GM12891 (cell line): Measurements from ENCODE around the gene CRIM1.

Source experiments
- DNase-seq: peaks from one replicate; pipeline ENCODE4 v3.0.0; 2011; ENCODE audit warnings: low spot score; ENCODE audit not compliant: insufficient read length
- FAIRE-seq: peaks from 2 replicates; lab custom pipeline; 2011; peaks lifted over from hg19 to GRCh38; lab: Jason Lieb, UNC
- PAX5 ChIP-seq: IDR thresholded peaks from 2 replicates; pipeline ENCODE4 v1.6.1; 2011; ENCODE audit warnings: low read length, moderate library complexity, mild to moderate bottlenecking; ENCODE audit not compliant: insufficient read depth, severe bottlenecking
- POLR2A ChIP-seq: IDR thresholded peaks from 2 replicates; pipeline ENCODE4 v1.6.1; 2011; ENCODE audit warnings: low read depth, low read length, control low read depth
- POLR2AphosphoS5 ChIP-seq: IDR thresholded peaks from 2 replicates; pipeline ENCODE4 v1.6.1; 2011; ENCODE audit warnings: low read depth, low read length, control low read depth
- POU2F2 ChIP-seq: IDR thresholded peaks from 2 replicates; pipeline ENCODE4 v1.6.1; 2011; ENCODE audit warnings: low read depth, mild to moderate bottlenecking, control low read depth, low read length, moderate library complexity
- SPI1 ChIP-seq: IDR thresholded peaks from 2 replicates; pipeline ENCODE4 v1.6.1; 2011; ENCODE audit warnings: low read depth, low read length, control low read depth
- TAF1 ChIP-seq: IDR thresholded peaks from 2 replicates; pipeline ENCODE4 v1.6.1; 2011; ENCODE audit warnings: low read depth, low read length, control low read depth

The CRIM1 gene

DNA sequence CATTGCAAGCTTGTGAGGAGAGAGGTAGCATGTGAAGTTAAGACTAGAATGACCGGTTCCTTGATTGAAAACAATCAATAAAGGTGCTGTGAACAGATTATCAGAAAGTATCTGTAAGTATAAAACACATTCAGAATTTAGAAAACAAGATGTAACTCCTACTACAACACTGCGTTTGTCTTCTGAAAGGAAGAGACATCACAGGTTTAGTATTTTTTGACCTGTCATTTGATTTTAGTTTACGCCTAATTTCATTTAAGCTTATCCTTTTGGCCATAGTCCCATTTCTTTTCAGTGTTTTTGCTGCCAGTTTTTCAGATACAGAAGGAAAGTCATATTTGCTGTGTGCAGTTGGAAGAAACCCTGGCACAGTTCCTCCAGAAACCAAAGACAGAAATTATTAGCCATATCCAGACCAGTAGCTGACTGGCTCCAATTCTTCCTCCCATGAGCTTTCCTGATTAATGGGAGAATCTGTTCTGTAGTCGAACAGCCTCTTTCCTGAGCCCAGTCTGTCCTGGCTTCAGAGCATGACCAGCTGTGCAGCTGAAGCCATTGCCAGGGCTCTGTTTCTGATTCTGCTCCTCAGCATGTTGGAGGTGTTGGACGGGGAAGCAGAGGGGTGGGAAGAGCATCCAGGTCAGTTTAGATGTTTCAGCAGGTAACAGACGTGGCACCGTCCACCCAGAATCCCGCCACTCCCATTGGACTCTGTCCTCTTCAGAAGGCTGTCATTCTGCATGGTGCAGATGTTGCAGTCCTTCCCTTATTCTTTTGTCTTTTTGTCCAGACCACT lies 61.0 kb downstream of the CRIM1 start:
- TF ChIP-seq PAX5 (no peak), TAF1 (no peak), SPI1 (no peak), POLR2A (no peak), POU2F2 (no peak), POLR2AphosphoS5 (no peak)
- DNase-seq (no peak), FAIRE-seq (no peak)

DNA sequence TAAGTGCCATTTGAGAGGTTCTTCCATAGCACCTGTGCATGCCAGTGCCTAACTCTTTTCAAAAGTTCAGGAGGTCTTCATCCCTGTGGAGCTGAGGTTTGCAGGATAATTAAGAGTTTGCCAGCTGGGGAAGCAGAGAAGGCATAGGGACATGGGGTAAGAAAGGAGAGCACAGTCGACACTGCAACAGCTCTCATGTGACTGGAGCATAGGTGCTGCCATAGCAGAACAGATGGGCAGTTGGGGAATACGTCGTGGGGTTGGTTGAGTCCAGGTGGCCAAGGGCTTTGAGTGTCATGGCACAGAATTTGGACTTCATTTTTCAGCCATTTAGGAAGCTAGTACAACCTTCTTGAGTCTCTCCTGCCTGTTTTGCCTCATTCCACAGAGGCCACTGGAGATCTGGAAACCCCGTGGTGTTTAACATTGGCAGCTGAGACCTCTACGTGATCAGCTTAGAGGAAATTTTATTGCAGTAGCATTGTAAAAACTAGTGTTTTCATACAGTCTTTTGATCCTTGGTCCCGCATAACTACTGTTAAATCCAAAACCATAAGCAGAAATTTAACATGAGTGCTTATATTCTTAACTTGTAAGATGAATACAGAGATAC lies 65.1 kb downstream of the CRIM1 start:
- FAIRE-seq (no peak), DNase-seq (no peak)
- TF ChIP-seq POLR2A (no peak), PAX5 (no peak), SPI1 (no peak), TAF1 (no peak), POU2F2 (no peak), POLR2AphosphoS5 (no peak)

DNA sequence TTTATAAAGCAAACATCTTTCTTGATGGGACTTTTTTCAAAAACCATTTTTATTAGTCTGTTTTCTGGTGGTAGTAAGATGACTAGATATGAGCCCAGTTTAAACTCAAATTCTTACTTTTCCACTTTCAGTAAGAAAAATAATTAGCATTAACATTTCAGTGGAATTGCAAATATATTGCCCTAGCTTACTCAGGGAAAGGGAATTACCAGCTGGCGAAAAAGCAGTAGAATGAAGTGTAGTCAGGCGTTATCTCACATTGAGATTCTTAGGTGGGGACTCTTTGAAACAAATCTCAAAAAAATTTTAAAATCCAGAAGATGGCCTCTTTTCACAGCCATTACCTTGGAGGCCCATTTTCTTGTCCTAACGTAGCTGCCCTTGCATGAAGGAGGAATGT lies 65.8 kb downstream of the CRIM1 start:
- FAIRE-seq (no peak), DNase-seq (no peak)
- no peak for TF ChIP-seq SPI1
- TF ChIP-seq POLR2AphosphoS5: no peak
- no peak for TF ChIP-seq POLR2A

DNA sequence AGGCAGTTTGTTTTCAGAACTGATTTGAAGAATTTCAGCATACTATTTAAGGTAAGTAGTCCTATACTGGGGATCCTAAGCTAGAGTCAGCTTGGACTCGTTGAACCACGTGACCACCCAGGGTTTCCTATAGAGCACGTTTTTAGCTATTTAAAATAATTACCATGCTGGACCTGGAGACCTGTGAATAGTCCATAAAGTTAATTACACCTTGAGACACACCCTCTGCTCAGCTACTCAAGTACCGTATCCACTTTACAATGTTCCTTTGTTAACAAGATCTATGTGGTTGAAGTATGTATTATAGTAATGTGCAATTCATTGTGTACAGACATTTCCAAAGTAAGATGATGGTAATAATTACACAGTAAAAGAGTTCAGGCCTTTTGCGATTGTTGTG lies 67.6 kb downstream of the CRIM1 start:
- FAIRE-seq (no peak), DNase-seq (no peak)
- TF ChIP-seq TAF1 (no peak), POLR2AphosphoS5 (no peak), PAX5 (no peak), POLR2A (no peak), SPI1 (no peak), POU2F2 (no peak)

DNA sequence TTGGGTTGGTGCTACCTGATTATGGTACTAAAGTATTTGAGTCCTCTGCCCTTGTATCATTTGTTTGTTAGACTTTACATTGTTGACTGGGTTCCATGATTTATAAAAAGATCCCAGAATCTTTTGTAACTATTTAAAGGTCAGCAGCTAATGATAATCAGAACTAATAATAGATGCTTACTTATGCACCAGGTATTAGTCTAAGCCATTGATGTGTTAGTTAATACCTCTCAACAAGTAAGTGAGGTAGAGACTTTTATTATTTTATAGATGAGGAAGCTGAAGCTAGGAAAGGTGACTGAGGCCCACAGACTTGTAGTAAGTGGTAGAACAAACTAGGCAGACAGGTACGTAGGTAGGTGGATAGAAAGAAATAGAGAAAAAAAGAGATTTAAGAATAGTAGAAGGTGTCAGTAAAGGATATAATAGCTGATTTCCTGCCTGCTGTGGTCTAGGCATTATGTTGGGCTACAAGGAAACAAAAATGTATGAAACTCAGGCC lies 68.1 kb downstream of the CRIM1 start:
- TF ChIP-seq PAX5: no peak
- TF ChIP-seq SPI1: no peak
- no peak for TF ChIP-seq TAF1
- no peak for TF ChIP-seq POLR2A
- TF ChIP-seq POU2F2: no peak
- no peak for TF ChIP-seq POLR2AphosphoS5
- FAIRE-seq: no peak

DNA sequence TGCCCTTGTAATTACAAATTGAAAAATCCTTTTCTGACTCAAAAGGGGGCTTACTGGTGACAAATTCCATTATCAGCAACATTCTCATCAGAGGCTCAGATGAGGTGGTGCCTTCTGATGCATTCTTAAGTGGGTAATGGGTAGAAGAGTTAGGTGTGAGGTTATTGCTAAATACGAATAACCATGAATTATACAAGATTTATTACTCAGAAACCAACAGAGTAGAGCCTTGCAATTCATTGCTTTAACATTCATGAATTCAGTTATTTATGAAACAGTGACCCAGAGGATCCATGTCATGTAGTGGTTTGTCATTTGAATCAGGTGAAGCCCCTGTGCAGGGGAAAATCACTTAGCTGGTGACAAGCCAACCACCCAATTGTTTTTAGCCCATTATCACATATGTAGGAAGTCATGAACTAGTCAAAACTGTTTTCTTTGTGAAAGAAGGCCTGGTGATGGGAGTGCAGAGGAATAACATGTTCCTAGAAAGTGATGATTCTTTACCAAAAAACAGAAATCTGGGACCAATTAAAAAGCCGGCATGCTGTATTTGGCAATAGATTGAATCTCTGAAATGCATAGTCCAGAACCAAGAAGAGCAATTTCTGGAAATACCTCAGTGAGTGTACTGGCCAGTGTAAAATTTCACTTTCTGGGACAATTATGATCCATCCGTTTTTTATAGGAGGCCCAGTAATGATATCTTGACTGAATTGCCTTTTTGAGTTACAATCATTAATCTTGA lies 70.2 kb downstream of the CRIM1 start:
- FAIRE-seq (no peak), DNase-seq (no peak)
- TF ChIP-seq POLR2A: no peak
- no peak for TF ChIP-seq POU2F2
- no peak for TF ChIP-seq POLR2AphosphoS5
- no peak for TF ChIP-seq PAX5

More for the DNA sequence above, 68.1 kb downstream of the CRIM1 start:
- DNase-seq: no peak

DNA sequence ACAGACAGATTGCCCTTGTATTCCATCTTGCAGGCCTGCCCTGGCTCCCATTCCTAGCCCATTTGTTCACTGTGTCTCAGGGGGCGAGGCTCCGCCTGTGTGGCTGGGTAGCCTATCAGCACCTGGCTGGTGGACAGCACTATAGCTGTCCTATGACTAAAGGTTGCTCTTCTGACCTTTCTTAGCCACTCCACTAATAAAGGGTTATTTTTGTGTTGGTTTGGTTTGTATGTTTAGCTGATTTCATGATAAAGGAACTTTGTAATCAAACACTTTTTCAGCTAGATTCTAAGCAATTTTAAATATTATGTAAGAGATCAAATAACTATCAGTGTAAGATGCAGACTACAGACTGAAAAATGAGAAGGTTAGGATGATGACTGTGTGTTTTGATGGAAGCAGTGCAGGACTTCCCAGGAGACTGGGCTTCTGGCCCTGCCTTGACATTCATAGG lies 72.2 kb downstream of the CRIM1 start:
- no peak for DNase-seq
- TF ChIP-seq POLR2AphosphoS5 (no peak), SPI1 (no peak), TAF1 (no peak), POLR2A (no peak), PAX5 (no peak)
- no peak for FAIRE-seq

DNA sequence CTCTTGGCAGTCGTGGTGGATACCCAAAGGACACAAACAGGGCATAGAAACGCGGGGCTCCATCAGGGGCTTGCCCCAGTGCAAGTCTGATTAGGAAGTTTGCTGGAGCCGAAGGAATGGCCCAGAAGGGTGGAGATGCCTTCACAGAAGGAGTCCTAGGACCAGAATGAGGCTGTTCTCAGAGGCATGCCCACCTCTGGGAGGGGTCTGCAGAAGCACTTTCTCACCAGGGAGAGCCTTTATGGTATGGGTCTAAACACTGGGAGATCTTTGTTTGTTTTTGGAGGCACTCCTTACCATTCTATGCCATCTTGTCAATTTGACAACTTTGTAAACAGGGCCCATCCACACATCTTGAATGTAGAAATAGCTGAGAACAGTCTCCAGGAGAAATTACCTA lies 75.0 kb downstream of the CRIM1 start:
- no peak for FAIRE-seq
- DNase-seq: no peak
- TF ChIP-seq POLR2AphosphoS5: no peak
- TF ChIP-seq PAX5: no peak
- TF ChIP-seq TAF1: no peak
- no peak for TF ChIP-seq POU2F2
- TF ChIP-seq SPI1: no peak
- no peak for TF ChIP-seq POLR2A

DNA sequence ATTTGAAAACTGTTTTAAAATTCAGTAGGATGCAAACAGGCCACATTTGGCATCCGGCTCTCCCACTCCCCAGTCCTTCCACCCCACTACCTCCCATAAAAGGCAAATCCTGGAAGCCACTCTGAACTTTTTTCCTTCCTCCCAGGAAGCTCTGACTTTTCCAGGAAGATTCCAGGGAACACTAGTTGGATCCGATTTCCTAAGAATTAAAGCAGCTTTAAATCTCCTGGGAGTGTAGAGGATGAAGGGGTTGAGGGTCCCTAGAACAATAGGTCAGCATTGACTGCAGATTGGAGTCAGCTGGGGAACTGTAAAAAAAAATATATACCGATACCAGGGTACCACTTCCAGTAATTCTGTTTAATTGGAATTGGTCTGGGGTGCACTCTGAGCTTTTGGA lies 76.9 kb downstream of the CRIM1 start:
- DNase-seq (no peak), FAIRE-seq (no peak)
- TF ChIP-seq PAX5: no peak
